GM21528 (cell line): ENCODE data around the gene PDE8B.

Source experiments
- ATAC-seq: cut with Tn5 transposase; IDR thresholded peaks from one replicate; pipeline ENCODE4 v1.9.1; 2021; ENCODE audit warnings: mild to moderate bottlenecking, moderate library complexity; ENCODE audit not compliant: unreplicated experiment, low FRiP score

Gene PDE8B

GRCh38 chr5:77394064-77394715 is 183.7 kb downstream of the PDE8B start:
- ATAC-seq, result no peak

GRCh38 chr5:77396017-77396416 is 185.5 kb downstream of the PDE8B start:
- no peak for ATAC-seq

- ATAC-seq, result no peak
Measured at GRCh38 chr5:77397686-77398292, 187.3 kb downstream of the PDE8B start.

- no peak for ATAC-seq
Measured at GRCh38 chr5:77398458-77398857, 188.0 kb downstream of the PDE8B start.

GRCh38 chr5:77398896-77399295 is 188.4 kb downstream of the PDE8B start:
- ATAC-seq, result no peak

GRCh38 chr5:77400645-77401044 is 190.2 kb downstream of the PDE8B start:
- no peak for ATAC-seq

- ATAC-seq, result no peak
Measured at GRCh38 chr5:77402796-77403195, 192.3 kb downstream of the PDE8B start.

- no peak for ATAC-seq
Measured at GRCh38 chr5:77407152-77407551, 196.7 kb downstream of the PDE8B start.

GRCh38 chr5:77409870-77410621 is 199.6 kb downstream of the PDE8B start:
- ATAC-seq, result no peak

- ATAC-seq, result no peak
Measured at GRCh38 chr5:77413049-77413448, 202.6 kb downstream of the PDE8B start.

GRCh38 chr5:77418162-77418561 is 207.7 kb downstream of the PDE8B start:
- no peak for ATAC-seq

GRCh38 chr5:77418601-77419581 is 208.4 kb downstream of the PDE8B start:
- no peak for ATAC-seq

GRCh38 chr5:77419644-77420582 is 209.4 kb downstream of the PDE8B start:
- no peak for ATAC-seq

- ATAC-seq, result no peak
Measured at GRCh38 chr5:77420940-77421339, 210.5 kb downstream of the PDE8B start.

GRCh38 chr5:77423022-77423750 is 212.7 kb downstream of the PDE8B start:
- no peak for ATAC-seq

- no peak for ATAC-seq
Measured at GRCh38 chr5:77424921-77425320, 214.4 kb downstream of the PDE8B start.

- ATAC-seq, result no peak
Measured at GRCh38 chr5:77425420-77425819, 214.9 kb downstream of the PDE8B start.

GRCh38 chr5:77425998-77426659 is 215.6 kb downstream of the PDE8B start:
- ATAC-seq, result no peak
